WI38 (cell line): Measurements from ENCODE around the gene EEF2K.
"Not testable (repeated sequence)": the region's sequence is repeated elsewhere in the genome, so short reads cannot be mapped to it uniquely, and the experiment has no call there.

ENCODE experiments used
- H3K4me3 ChIP-seq: 2 replicates; pipeline ENCODE4 v1.5.1; 2011; ENCODE audit warnings: low read depth, mild to moderate bottlenecking, control low read depth, low read length
- CTCF ChIP-seq: IDR thresholded peaks from 2 replicates; pipeline ENCODE4 v1.5.1; 2012; ENCODE audit warnings: low read depth, mild to moderate bottlenecking, control low read depth, low read length

The EEF2K gene

DNA sequence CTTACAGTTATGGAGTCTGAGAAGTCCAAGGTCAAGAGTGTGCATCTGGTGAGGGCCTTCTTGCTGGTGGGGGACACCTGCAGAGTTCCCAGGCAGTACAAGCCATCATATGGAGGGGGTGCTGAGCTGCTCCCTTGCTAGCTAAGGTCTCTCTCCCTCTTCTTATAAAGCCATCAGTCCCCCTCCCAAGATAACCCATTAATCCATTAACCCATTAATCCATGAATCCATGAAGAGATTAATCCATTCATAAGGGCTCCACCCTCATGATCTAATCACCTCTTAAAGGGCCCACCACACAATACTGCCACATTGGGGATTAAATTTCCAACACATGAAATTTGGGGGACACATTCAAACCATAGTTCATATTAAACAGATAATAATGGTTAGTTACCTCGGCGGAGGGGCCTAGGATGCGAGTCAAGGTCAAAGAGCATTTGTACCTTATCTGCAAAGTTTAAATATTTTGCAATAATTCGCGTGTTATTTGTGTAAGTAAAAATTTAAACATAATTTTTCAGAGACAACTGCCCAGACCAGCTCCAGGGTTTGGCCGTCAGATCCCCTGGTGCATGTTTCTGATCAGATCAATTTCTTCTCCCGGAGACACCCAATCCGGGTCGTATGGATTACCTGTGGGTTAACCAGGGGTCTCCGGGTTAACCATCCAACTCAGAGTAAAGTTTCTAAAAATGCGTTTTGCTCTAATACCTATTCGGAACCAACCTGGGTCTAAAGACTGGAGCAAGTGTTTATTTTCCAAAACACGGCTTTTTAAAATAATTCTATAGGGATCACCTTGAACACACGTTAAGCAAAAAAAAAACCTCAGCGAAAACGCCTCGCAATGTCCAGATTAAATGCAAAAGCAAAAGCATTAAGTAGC is 90.4 kb downstream of the EEF2K start:
- H3K4me3 ChIP-seq = peak overlapping the region; percentile 74
- no peak for TF ChIP-seq CTCF

DNA sequence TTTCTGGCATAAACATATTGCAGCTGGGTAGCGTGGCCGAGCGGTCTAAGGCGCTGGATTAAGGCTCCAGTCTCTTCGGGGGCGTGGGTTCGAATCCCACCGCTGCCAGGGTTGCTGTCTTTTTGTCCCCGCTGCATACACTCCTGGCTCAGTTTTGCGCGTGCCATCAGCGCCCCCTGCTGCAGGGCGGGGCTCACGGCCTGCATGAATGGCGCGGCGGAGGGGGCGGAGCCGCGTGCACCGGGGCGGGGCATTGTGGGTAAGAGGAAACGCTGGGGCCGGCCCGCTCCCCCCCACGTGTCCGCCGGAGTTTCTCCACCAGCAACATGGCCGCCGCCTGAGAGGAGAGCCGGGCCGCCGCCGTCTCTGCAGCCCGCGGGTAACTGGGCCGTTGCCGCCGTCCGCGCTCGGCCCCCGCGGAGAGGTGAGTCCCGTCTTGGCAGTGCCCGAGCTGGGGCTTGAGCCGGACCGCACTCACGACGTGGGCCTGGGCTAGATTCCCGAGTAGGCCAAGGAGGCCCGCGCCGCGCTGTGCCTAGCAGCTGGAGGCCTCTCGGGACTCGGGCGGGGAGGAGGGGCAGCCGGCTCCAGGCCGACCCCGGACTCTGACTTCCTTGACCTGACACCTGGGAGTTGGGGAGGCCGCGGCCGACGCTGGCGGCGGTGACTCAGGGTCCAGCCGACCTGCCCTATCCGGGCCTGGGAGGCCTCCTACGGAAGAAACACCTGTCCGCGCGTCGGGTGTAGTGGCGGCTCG is 91.2 kb downstream of the EEF2K start, which contains the start of gene POLR3E:
Gene POLR3E, plus strand, starts transcription at position 296 of the 757 bp plus-strand sequence. CDS start 5,560 bp downstream, outside the sequence.
- TF ChIP-seq CTCF = peak; percentile 90
- H3K4me3 ChIP-seq = peak within 1 kb of the TSS; percentile 79

GRCh38 chr16:22297871-22298733 is 92.0 kb downstream of the EEF2K start:
- TF ChIP-seq CTCF = no peak
- peak overlapping the region; percentile 79 for H3K4me3 ChIP-seq

- TF ChIP-seq CTCF = no peak
- no peak overlapping the region for H3K4me3 ChIP-seq
These were observed 93.0 kb downstream of the EEF2K start for GRCh38 chr16:22299036-22299435.

GRCh38 chr16:22300427-22301071 is 94.5 kb downstream of the EEF2K start:
- no peak overlapping the region for H3K4me3 ChIP-seq
- TF ChIP-seq CTCF = peak; percentile 77

GRCh38 chr16:22301423-22301822 is 95.3 kb downstream of the EEF2K start:
- not testable (repeated sequence) for H3K4me3 ChIP-seq
